Measurements from ENCODE around the gene SLC31A1. TPM values are rescaled to one million over a fixed set of nuclear protein-coding genes. Genes with fewer than 3 reads are reported as not detected.
"Not testable (repeated sequence)": the region's sequence is repeated elsewhere in the genome, so short reads cannot be mapped to it uniquely, and the experiment has no call there.

The SLC31A1 gene
- total and polyA plus RNA-seq, 2 donors (not counting 3 experiments of a cell fraction or from before 2014, with no cell fraction given): 13.5 to 22.7 TPM

DNA sequence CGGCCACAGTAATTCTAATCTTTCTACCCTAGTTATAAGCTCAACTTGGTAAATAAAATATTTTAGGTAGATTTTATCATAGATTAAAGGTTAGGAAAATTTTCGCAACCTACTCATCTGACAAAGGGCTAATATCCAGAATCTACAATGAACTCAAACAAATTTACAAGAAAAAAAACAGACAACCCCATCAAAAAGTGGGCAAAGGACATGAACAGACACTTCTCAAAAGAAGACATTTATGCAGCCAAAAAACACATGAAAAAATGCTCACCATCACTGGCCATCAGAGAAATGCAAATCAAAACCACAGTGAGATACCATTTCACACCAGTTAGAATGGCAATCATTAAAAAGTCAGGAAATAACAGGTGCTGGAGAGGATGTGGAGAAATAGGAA is 28.3 kb downstream of the SLC31A1 start:
- H3K9ac ChIP-seq (replicated peaks; ENCODE audit: extremely low read depth, insufficient read depth, low read length); H2AFZ ChIP-seq (ENCODE audit: low read depth, low read length); H3K4me3 ChIP-seq (replicated peaks in 1 of 3; ENCODE audit: insufficient read depth in 1 of 3, low read depth in 1 of 3, low read length in 3 of 3); DNase-seq (ENCODE audit: low read depth, low spot score); H3K9me3 ChIP-seq (replicated peaks; ENCODE audit: control insufficient read depth, insufficient read depth, low read length); BruUV-seq (replicated peaks); dilution Hi-C loops (cut with MboI; ENCODE audit: extremely low pct_ligation_motif_present, low sequenced_read_pairs); H3K4me1 ChIP-seq (ENCODE audit: control insufficient read depth, extremely low read depth, insufficient read depth, low read length); H3K79me2 ChIP-seq (ENCODE audit: control insufficient read depth, insufficient read depth, low read length); H3K36me3 ChIP-seq (ENCODE audit: control insufficient read depth in 2 of 2, extremely low read depth in 1 of 2, insufficient read depth in 2 of 2, low read length in 2 of 2); H3K27ac ChIP-seq (ENCODE audit: insufficient read depth, low read depth, low read length); intact Hi-C loops (cut with micrococcal nuclease); POLR2A ChIA-PET; H3K4me2 ChIP-seq (ENCODE audit: insufficient read depth, low read length); CTCF ChIA-PET; FAIRE-seq; H3K27me3 ChIP-seq (ENCODE audit: control insufficient read depth in 2 of 2, insufficient read depth in 2 of 2, low read length in 2 of 2); H4K20me1 ChIP-seq (replicated peaks; ENCODE audit: control insufficient read depth, extremely low read depth, insufficient read depth, low read length); H3K9me1 ChIP-seq (replicated peaks; ENCODE audit: control insufficient read depth, extremely low read depth, insufficient read depth, low read length): not testable (repeated sequence)

DNA sequence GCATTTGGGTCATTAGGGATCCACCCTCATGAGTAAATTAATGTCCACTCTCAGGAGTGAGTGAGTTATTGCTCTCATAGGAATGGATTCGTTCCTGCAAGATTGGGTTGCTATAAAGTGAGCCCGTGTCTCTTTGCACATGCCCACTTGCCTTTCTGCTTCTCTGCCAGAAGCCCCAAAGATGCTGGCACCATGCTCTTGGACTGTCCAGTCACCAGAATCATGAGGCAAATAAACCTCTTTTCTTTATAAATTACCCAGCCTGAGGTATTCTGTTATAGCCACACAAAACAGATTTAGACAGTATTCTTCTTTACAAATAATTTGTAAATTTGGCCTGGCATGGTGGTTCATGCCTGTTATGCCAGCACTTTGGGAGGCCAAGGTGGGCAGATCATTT is 29.5 kb downstream of the SLC31A1 start:
- intact Hi-C loops (cut with micrococcal nuclease): no loop called here
- dilution Hi-C loops (cut with MboI; ENCODE audit: extremely low pct_ligation_motif_present, low sequenced_read_pairs): no loop called here
- H3K36me3 ChIP-seq (ENCODE audit: control insufficient read depth in 2 of 2, extremely low read depth in 1 of 2, insufficient read depth in 2 of 2, low read length in 2 of 2): no peaks in the 10 kb centered on the region
- CTCF ChIA-PET: interaction anchor here (1.5 kb wide), 1 partner anchor 9 kb away, joined by 3 read pairs; no protein-coding TSS in a partner anchor
- POLR2A ChIA-PET: no interaction called here
- TF ChIP-seq, protein P1, sequence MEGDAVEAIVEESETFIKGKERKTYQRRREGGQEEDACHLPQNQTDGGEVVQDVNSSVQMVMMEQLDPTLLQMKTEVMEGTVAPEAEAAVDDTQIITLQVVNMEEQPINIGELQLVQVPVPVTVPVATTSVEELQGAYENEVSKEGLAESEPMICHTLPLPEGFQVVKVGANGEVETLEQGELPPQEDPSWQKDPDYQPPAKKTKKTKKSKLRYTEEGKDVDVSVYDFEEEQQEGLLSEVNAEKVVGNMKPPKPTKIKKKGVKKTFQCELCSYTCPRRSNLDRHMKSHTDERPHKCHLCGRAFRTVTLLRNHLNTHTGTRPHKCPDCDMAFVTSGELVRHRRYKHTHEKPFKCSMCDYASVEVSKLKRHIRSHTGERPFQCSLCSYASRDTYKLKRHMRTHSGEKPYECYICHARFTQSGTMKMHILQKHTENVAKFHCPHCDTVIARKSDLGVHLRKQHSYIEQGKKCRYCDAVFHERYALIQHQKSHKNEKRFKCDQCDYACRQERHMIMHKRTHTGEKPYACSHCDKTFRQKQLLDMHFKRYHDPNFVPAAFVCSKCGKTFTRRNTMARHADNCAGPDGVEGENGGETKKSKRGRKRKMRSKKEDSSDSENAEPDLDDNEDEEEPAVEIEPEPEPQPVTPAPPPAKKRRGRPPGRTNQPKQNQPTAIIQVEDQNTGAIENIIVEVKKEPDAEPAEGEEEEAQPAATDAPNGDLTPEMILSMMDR (IDR thresholded peaks at IDR 0.05; ENCODE audit: extremely low read depth in 1 of 2, insufficient read depth in 1 of 2, low read depth in 1 of 2, low read length in 2 of 2): no peak
- no peak for TF ChIP-seq FOS (IDR thresholded peaks at IDR 0.05; ENCODE audit: borderline replicate concordance, insufficient read depth, low read length)
- no peak for TF ChIP-seq JUN (IDR thresholded peaks at IDR 0.05; ENCODE audit: borderline replicate concordance, insufficient read depth, insufficient read length, low read depth)
- H3K4me2 ChIP-seq (ENCODE audit: insufficient read depth, low read length): no peak overlapping the region
- no peaks in the 10 kb centered on the region for H3K27me3 ChIP-seq (ENCODE audit: control insufficient read depth in 2 of 2, insufficient read depth in 2 of 2, low read length in 2 of 2)
- H3K9me1 ChIP-seq (replicated peaks; ENCODE audit: control insufficient read depth, extremely low read depth, insufficient read depth, low read length): no peaks in the 10 kb centered on the region
- H3K27ac ChIP-seq (ENCODE audit: insufficient read depth, low read depth, low read length): no peak overlapping the region
- no peaks in the 10 kb centered on the region for H4K20me1 ChIP-seq (replicated peaks; ENCODE audit: control insufficient read depth, extremely low read depth, insufficient read depth, low read length)
- H3K4me1 ChIP-seq (ENCODE audit: control insufficient read depth, extremely low read depth, insufficient read depth, low read length): no peaks in the 10 kb centered on the region
- no TSS peak for BruUV-seq (replicated peaks)
- no peak overlapping the region for H3K9ac ChIP-seq (replicated peaks; ENCODE audit: extremely low read depth, insufficient read depth, low read length)
- no peak overlapping the region for H2AFZ ChIP-seq (ENCODE audit: low read depth, low read length)
- no peak for DNase-seq (ENCODE audit: low read depth, low spot score)
- no peak overlapping the region for H3K4me3 ChIP-seq (replicated peaks in 1 of 3; ENCODE audit: insufficient read depth in 1 of 3, low read depth in 1 of 3, low read length in 3 of 3)
- no peaks in the 10 kb centered on the region for H3K79me2 ChIP-seq (ENCODE audit: control insufficient read depth, insufficient read depth, low read length)
- no peaks in the 10 kb centered on the region for H3K9me3 ChIP-seq (replicated peaks; ENCODE audit: control insufficient read depth, insufficient read depth, low read length)
- no peak for FAIRE-seq
